Left renal pelvis (tissue), 4 donors: ENCODE results near the gene S100G. TPM values are rescaled to one million over a fixed set of nuclear protein-coding genes. Genes with fewer than 3 reads are reported as not detected.

Source experiments
- DNase-seq, 4 donors: peaks; one replicate each; pipeline ENCODE4 v3.0.0-alpha.2; 2013; ENCODE audit warnings: low read depth in 4 of 4, low spot score in 3 of 4
- polyA plus RNA-seq, 4 donors: library from polyadenylated mRNA; unstranded; fragments of 120-200 nt; gene quantifications; one replicate each; pipeline ENCODE4 v1.2.1, GENCODE V29; 2013; ENCODE audit not compliant: insufficient read length in 4 of 4

Gene S100G
- polyA plus RNA-seq, 4 donors, result not detected

DNA sequence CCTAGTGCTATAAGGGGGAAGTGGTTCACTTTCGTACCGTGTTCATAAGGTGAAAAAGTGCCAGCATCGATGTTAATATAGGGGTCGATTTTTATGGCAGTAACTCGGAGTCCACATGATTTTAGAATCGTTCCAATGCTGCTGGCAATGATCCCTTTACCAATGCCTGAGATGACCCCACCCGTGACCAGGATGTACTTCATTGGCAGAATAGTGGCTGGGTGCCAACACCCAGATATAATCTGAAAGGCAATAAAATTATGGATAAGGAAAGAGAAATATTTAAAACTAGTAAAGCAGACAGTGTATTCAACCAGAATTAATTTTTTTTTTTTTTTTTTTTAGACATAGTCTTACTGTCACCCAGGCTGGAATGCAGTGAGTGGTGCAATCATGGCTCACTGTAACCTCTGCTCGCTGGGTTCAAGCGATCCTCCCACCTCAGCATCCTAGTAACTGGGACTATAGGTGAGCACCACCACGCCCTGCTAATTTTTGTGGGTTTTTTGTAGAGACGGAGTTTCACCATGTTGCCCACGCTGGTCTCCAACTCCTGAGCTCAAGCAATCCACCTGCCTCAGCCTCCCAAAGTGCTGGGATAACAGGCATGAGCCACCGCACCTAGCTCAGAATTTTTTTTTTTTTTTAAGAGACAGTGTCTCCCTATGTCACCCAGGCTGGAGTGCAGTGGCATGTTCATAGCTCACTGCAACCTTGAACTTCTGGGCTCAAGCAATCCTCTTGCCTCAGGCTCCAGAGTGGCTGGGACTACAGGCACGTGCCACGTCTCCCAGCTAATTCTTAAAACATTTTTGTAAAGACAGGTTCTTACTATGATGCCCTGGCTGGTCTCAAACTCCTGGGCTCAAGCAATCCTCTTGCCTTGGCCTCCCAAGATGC lies 53.0 kb downstream of the S100G start:
- DNase-seq, result no peak

Other genes starting within 250 kb of the S100G start
- gene CTPS2, start 62.5 kb downstream of the S100G start, polyA plus RNA-seq, result 10 to 100 TPM; 31.1 to 44.3 (median 38.3) TPM
- gene SYAP1, start 69.5 kb downstream of the S100G start, polyA plus RNA-seq, result 10 to 100 TPM; 18.5 to 35.3 (median 32.2) TPM
- gene TXLNG, start 136.3 kb downstream of the S100G start, polyA plus RNA-seq, result 10 to 100 TPM; 13.9 to 17.7 (median 16.5) TPM
- gene RBBP7, start 220.2 kb downstream of the S100G start, polyA plus RNA-seq, result 100 to 1,000 TPM; 216 to 235 (median 225) TPM